Sigmoid colon (tissue), 7 donors: ENCODE measurements around the gene PFKP. TPM values are rescaled to one million over a fixed set of nuclear protein-coding genes. Genes with fewer than 3 reads are reported as not detected.
"Not testable (repeated sequence)": the region's sequence is repeated elsewhere in the genome, so short reads cannot be mapped to it uniquely, and the experiment has no call there.

Experiments
- DNase-seq: peaks from one replicate; pipeline ENCODE4 v3.0.0-alpha.2; 2019
- H3K27ac ChIP-seq, 4 donors: fragments of 200-600 bp; sonication (generic); one replicate each; pipeline ENCODE4 v1.5.1; 2016 to 2019; ENCODE audit warnings: mild to moderate bottlenecking in 1 of 4
- H3K27me3 ChIP-seq, 3 donors: fragments of 200-600 bp; sonication (generic); one replicate each; pipeline ENCODE4 v1.5.1; 2019; ENCODE audit warnings: mild to moderate bottlenecking in 1 of 3
- H3K36me3 ChIP-seq, 4 donors: fragments of 200-600 bp; sonication (generic); one replicate each; pipeline ENCODE4 v1.5.1; 2016 to 2019
- H3K4me1 ChIP-seq, 4 donors: fragments of 200-600 bp; sonication (generic); one replicate each; pipeline ENCODE4 v1.5.1; 2017 to 2019
- H3K4me3 ChIP-seq, 4 donors: fragments of 200-600 bp; sonication (generic); one replicate each; pipeline ENCODE4 v1.5.1; 2017 to 2019; ENCODE audit warnings: mild to moderate bottlenecking in 2 of 4, moderate library complexity in 1 of 4
- H3K9me3 ChIP-seq, 4 donors: fragments of 200-600 bp in 3 of 4; sonication (generic) in 3 of 4; one replicate each; pipeline versions ENCODE4 v1.5.1 to v1.6.1; 2013 to 2019
- CTCF ChIP-seq, 4 experiments: fragments of 450-650 bp in 3 of 4; fragments of 200-600 bp in 1 of 4; IDR thresholded peaks; one replicate each; pipeline ENCODE4 v1.5.1; 2016 to 2019; ENCODE audit warnings: antibody characterized with exemption in 4 of 4, mild to moderate bottlenecking in 3 of 4, moderate library complexity in 2 of 4
- EP300 ChIP-seq, 4 donors: sonication (generic); formaldehyde crosslinking; IDR thresholded peaks; one replicate each; pipeline ENCODE4 v1.6.1; 2017; ENCODE audit warnings: antibody characterized with exemption in 4 of 4
- POLR2A ChIP-seq, 2 donors: fragments of 450-650 bp; IDR thresholded peaks; one replicate each; pipeline ENCODE4 v1.6.1; 2016; ENCODE audit warnings: antibody characterized with exemption in 2 of 2, mild to moderate bottlenecking in 2 of 2, moderate library complexity in 2 of 2
- POLR2AphosphoS5 ChIP-seq, 4 donors: sonication (generic); formaldehyde crosslinking; IDR thresholded peaks; one replicate each; pipeline ENCODE4 v1.6.1; 2017; ENCODE audit warnings: antibody characterized with exemption in 4 of 4
- WGBS, 2 donors: extraction: QIAGEN DNeasy Blood & Tissue Kit; methylation state at CpG; one replicate each; pipeline ENCODE4 v1.1.7; 2013; 5-methylcytosine and 5-hydroxymethylcytosine counted together
- intact Hi-C: fragments of 100-400 bp; cut with DNase I; formaldehyde crosslinking; loops from one replicate; pipeline ENCODE4 v1.15.1; 2023
- polyA plus RNA-seq, 3 donors: library from polyadenylated mRNA; stranded (reverse); fragments of 200-250 nt; gene quantifications; one replicate each; pipeline ENCODE4 v1.2.3, GENCODE V29; 2013
- total RNA-seq, 4 donors: library from RNA; depleted of rRNA; stranded (reverse); fragments of >200 nt; gene quantifications; one replicate each; pipeline ENCODE4 v1.1.0, GENCODE V29; 2016
- donor health status: healthy with polysubstance abuse.
- donor health status: Bipolar disorder and iron deficiency.
- donor health status: healthy.

PFKP gene
- total and polyA plus RNA-seq, 7 donors = 26.4 to 105 (median 46.0) TPM

- H3K27ac ChIP-seq = no peak overlapping the region
- intact Hi-C loops = no loop called here
- TF ChIP-seq POLR2AphosphoS5 (IDR thresholded peaks at IDR 0.05) (no peak), POLR2A (IDR thresholded peaks at IDR 0.05) (no peak), EP300 (IDR thresholded peaks at IDR 0.05) (no peak), CTCF (IDR thresholded peaks at IDR 0.05) (no peak)
- 84 to 85% methylated on average over 4 of the region's 4 CpGs for WGBS, 2 donors
- peak; percentile 45 for DNase-seq
- H3K4me3 ChIP-seq = no peak overlapping the region
- H3K9me3 ChIP-seq = no peaks in the 10 kb centered on the region
- H3K36me3 ChIP-seq = no peaks in the 10 kb centered on the region
- H3K27me3 ChIP-seq = no peaks in the 10 kb centered on the region
- no peaks in the 10 kb centered on the region for H3K4me1 ChIP-seq
Observed at GRCh38 chr10:3060481-3060889, 6.9 kb upstream of the PFKP start.

GRCh38 chr10:3061323-3061898 is 5.9 kb upstream of the PFKP start:
- H3K36me3 ChIP-seq, H3K27me3 ChIP-seq, intact Hi-C loops, H3K4me1 ChIP-seq, DNase-seq, H3K4me3 ChIP-seq, H3K27ac ChIP-seq, H3K9me3 ChIP-seq: not testable (repeated sequence)
- 41 to 61% methylated on average over 6 of the region's 6 CpGs for WGBS, 2 donors

GRCh38 chr10:3062502-3063186 is 4.7 kb upstream of the PFKP start:
- TF ChIP-seq POLR2AphosphoS5 (IDR thresholded peaks at IDR 0.05) = no peak
- no peak for TF ChIP-seq EP300 (IDR thresholded peaks at IDR 0.05)
- H3K36me3 ChIP-seq = no peaks in the 10 kb centered on the region
- peak; percentile 11 for DNase-seq
- 47 to 79% methylated on average over 5 to 6 of the region's 6 CpGs for WGBS, 2 donors
- H3K4me1 ChIP-seq = peaks cover 0 to 16% (median 11%) of the 10 kb centered on the region in 4 donors
- intact Hi-C loops = no loop called here
- H3K27ac ChIP-seq = no peak overlapping the region
- no peaks in the 10 kb centered on the region for H3K27me3 ChIP-seq
- no peak overlapping the region for H3K4me3 ChIP-seq
- no peaks in the 10 kb centered on the region for H3K9me3 ChIP-seq

- H3K36me3 ChIP-seq = no peaks in the 10 kb centered on the region
- H3K4me3 ChIP-seq = no peak overlapping the region
- no peak for TF ChIP-seq CTCF (IDR thresholded peaks at IDR 0.05)
- no peak for TF ChIP-seq POLR2AphosphoS5 (IDR thresholded peaks at IDR 0.05)
- no peak for TF ChIP-seq EP300 (IDR thresholded peaks at IDR 0.05)
- no peak for TF ChIP-seq POLR2A (IDR thresholded peaks at IDR 0.05)
- H3K9me3 ChIP-seq = no peaks in the 10 kb centered on the region
- peaks cover 0 to 24% (median 16%) of the 10 kb centered on the region in 4 donors for H3K4me1 ChIP-seq
- no peak for DNase-seq
- 55 to 79% methylated on average over 2 of the region's 2 CpGs for WGBS, 2 donors
- intact Hi-C loops = no loop called here
- no peaks in the 10 kb centered on the region for H3K27me3 ChIP-seq
- no peak overlapping the region for H3K27ac ChIP-seq
Observed at GRCh38 chr10:3064423-3064822, 2.9 kb upstream of the PFKP start.

- DNase-seq = peak; percentile 48
- Histone ChIP-seq H3K36me3 (no peaks in the 10 kb centered on the region), H3K9me3 (no peaks in the 10 kb centered on the region), H3K27ac (peak overlapping the region in 2 of 4 donors; percentile 79 to 87), H3K4me1 (peaks cover 0 to 31% (median 22%) of the 10 kb centered on the region in 4 donors), H3K4me3 (no peak overlapping the region), H3K27me3 (no peaks in the 10 kb centered on the region)
- intact Hi-C loops = no loop called here
- 81 to 88% methylated on average over 8 of the region's 8 CpGs for WGBS, 2 donors
- TF ChIP-seq CTCF (IDR thresholded peaks at IDR 0.05) (no peak), POLR2AphosphoS5 (IDR thresholded peaks at IDR 0.05) (no peak), POLR2A (IDR thresholded peaks at IDR 0.05) (no peak), EP300 (IDR thresholded peaks at IDR 0.05) (no peak)
Observed at GRCh38 chr10:3065622-3066021, 1.7 kb upstream of the PFKP start.
